GM21619 (cell line): ENCODE data around the gene CCDC33.

ENCODE experiments used
- ATAC-seq: cut with Tn5 transposase; IDR thresholded peaks from one replicate; pipeline ENCODE4 v1.9.1; 2021; ENCODE audit not compliant: unreplicated experiment

Gene CCDC33

GRCh38 chr15:74278207-74278606 lies 42.1 kb downstream of the CCDC33 start:
- no peak for ATAC-seq

DNA sequence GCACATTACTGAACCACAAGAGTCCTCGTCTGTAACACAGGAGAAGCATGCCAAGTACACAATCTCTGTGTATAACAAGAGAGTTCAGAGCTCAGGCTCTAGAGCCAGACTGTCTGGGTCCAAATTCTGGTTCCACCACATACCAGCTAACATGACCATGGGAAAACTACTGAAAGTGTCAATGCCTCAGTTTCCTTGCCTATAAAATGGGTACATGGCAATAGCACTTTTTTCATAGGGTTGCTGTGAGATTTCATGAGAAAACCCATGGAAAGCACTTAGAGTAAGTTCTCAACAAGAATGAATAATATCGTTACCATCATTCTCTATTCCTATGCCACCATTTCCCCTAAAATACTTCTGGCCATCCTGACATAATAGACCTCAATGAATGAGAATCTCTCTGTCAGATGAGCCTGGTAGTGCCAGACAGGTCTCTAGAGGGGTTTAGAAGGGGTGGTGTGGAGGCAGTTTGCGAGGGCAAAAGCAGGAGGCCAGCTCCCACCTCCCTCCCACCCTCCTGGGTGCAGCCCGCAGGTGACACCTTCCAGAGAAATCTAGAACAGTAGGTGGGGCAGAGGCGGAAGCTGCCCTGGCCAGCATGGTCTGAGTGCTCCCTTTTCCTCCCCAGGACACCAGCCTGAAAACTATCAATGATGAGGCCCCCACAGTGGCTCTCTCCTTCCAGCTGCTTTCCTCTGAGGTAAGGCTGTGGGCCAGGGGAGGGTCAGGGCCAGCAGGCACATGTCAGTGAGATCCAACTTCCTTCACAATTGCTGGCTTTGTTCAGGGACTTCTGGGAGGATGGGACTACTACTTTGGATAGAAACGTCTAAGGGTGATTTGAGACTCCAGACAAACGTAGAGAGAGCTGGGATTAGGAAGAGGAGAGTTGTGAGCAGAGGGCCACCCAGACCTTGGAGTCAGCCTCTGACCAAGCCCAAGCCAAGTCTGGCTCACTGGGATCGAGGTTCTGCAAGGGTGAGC lies 45.3 kb downstream of the CCDC33 start:
- ATAC-seq: no peak

DNA sequence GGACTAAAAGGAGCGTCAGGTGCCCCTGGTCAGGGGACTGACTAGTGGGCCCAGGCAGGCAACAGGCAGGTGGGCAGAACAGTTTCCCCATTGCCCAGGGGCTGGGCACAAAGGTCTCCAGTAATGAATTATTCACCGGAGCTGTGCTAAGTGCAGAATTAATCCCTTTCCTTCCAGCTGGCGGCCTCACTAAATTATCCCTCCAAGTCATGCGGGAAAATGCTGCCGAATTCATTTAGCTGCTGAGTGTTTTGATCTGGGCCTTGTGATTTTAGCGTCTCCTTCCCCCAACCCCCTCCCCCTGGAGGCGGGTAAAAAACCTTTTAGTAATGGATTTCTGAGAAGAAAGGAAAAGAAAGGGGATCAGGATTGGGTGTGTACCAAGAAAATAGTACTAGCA lies 47.2 kb downstream of the CCDC33 start:
- no peak for ATAC-seq

DNA sequence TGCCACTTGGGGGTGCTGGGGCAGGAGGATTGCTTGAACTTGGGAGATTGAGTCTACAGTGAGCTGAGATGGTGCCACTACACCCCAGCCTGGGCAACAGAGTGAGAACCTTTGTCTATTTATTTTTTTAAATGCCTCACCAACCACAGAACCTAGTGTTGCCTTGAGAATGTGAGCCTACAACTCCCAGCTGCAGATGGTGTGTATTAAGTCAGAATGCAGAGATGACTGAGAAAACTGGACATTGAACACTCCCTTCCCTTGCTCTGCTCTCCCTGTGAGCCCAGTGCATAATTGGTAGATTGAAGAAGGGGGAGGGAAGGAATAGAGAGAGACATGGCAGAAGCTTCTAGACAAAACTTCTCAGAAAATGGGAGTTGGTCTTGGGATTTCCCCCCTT lies 53.5 kb downstream of the CCDC33 start:
- ATAC-seq: no peak

GRCh38 chr15:74290645-74291044 lies 54.5 kb downstream of the CCDC33 start:
- no peak for ATAC-seq

DNA sequence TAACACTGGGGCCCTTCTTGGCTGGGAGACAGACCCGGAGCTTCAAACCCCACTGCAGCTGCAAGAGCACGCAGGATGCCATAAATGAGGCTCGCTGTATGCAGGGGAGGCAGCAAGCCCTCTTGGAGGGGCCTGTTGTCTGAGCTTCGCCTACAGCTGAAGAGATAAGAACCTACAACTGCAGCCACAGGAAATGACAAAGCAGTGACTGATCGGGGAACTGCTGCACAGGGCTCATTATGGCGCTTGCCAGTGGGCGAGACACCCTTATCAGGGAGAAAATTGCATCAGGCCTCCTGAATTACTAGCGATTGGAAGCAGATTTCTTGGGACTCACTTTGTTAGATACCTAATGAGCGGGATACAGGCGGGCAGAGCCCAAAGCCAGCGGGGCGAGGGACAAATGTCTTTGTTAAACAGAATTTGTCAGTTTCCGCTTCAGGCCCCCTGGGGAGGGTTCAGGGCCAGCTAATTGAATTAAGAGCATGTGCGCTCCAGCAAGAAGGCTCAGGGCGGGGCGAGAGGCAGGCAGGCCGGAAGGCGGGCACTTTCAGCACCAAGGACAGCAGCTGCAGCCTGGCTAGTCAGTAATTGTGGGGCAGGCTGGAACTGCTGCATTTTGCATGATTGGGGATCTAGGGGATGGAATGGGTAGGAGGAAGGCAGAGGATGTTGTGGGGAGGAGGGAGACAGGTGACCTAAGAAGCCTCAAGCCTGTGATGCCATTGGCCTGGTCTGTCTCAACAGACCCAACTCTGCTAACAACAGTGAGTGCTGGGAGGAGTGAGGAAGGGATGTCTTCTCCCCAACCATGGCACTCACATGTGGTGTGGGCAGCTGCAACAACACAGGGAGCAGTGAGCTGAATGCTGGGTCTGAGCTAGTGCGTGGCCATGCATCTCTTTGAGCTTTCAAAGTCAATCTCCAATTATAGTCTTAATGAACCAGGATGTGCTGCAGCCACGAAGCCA lies 55.3 kb downstream of the CCDC33 start:
- ATAC-seq: no peak

- ATAC-seq: no peak
These were observed 57.1 kb downstream of the CCDC33 start for GRCh38 chr15:74293021-74293810.

- no peak for ATAC-seq
These were observed 57.9 kb downstream of the CCDC33 start for GRCh38 chr15:74294010-74294409.

DNA sequence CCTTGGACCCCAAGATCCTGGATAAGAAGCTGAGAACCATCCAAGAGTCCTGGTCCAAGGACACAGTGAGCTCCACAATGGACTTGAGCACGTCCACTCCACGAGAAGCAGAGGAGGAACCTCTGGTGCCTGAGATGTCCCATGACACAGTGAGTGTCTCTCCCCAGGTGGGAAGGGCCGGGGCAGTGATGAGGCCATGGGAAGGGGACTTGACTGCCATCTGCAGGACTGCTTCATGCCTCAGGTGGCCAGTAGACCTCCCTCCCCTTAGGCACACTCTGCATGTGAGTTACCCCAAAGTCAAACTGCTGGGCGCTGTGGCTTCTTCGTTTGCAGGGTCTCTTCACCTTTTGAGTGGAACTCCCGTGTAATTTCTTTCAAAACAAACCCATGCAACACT lies 59.7 kb downstream of the CCDC33 start:
- ATAC-seq: no peak

GRCh38 chr15:74297887-74298286 lies 61.8 kb downstream of the CCDC33 start:
- ATAC-seq: no peak

- ATAC-seq: no peak
These were observed 64.1 kb downstream of the CCDC33 start for GRCh38 chr15:74300057-74300795.

- no peak for ATAC-seq
These were observed 65.6 kb downstream of the CCDC33 start for GRCh38 chr15:74301583-74302361.

DNA sequence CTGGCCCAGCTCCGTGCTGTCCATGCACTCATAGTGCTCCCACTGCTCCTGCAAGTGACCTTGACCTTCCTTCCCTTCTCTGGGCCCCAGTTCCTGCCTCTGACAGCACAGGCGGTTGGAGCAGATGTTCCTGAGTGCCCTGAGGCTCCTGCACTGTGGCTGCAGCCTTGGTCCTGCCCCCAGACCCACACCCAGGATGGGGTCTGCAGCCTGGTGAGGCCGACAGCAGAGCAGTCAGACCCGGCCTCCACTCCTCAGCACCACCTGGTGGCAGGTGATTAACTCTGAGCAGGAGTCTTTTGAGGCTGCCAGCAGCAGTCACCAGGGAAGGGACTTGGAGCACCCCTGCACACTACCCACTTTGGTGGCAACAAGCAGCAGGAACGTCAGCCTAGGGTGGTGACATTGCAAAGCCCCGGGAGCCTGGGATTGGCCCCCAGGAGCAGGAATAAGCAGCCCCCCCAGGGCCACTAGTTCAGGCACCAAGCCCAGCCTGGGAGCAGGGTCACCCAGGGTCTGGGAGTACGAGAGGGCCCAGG lies 66.8 kb downstream of the CCDC33 start:
- ATAC-seq: no peak

- no peak for ATAC-seq
These were observed 67.7 kb downstream of the CCDC33 start for GRCh38 chr15:74303741-74304309.

DNA sequence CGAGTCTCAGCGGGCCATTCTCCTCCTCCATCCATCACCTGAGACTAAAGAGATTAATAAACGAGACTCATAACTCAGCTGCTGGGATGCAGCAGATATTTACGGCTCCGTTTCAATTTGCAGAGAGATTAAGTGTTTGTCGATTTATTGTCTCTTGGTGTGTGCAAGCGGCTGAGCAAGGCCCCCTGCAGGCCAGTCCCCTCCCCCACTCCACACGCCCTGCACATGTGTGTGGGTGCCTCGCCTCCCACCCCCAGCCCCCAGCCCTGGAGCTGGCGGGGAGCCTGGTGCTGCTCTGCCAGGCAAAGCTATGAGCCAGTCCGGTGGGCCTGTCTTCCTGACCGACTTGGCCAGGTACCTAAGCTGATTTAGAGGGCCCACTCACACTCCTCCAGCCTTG lies 68.3 kb downstream of the CCDC33 start:
- no peak for ATAC-seq

DNA sequence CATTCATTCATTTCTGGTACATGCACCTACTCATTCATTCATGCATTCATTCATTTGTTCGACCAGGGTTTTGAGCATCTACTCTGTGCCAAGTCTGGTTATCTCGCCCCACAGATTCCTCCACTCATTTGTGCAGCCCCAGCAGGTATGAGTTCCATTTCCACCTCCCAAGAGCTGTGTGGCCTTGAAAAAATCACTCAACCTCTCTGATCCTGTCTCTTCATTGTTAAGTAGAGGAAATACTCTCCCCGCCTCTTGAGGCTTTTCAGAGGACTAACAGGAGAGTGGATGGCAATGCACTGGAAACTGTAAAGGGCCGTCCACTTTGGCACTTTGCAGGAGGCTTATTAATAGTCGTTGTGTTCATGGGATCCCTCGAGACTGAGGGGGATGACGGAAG lies 69.6 kb downstream of the CCDC33 start:
- no peak for ATAC-seq

GRCh38 chr15:74306781-74307217 lies 70.7 kb downstream of the CCDC33 start:
- ATAC-seq: no peak
